GOT3 (cell line): ENCODE results near the gene MGP.

Experiments used
- DNase-seq: peaks from one replicate; lab custom pipeline; 2025; ENCODE audit warnings: mixed read lengths; lab: John Stamatoyannopoulos, UW

The MGP gene

DNA sequence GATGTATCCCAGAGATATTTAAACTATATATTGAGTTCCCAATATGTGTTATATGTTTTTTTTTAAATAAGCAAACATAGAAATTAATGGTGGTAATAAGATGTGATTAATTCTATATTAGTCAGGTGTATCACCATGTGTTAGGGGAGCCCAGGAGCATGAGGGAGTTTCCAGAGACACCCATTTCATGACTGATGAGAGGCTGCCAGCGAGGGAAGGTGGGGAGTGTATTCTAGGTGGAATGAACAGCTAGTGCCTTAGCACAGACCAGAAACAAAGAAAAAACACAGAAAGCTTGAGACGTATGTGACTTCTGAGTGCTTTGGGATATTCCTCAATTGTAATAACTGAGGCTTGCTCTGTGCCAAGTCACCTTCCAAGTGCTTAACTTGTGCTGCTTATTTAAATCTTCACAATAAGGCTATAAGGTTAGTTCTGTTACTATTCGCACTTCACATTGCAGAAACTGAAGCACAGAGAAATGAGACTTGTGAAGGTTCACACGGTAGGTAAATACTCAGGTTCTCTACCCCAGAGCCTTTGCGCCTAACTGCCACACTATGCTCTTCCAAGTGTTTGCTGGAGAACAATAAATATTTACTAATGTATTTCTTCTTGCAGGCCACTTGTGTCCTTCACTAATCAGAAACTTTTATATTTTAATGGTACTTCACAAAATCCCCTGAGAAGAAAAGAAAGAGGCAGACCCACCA is 17.9 kb upstream of the MGP start:
- DNase-seq = no peak

DNA sequence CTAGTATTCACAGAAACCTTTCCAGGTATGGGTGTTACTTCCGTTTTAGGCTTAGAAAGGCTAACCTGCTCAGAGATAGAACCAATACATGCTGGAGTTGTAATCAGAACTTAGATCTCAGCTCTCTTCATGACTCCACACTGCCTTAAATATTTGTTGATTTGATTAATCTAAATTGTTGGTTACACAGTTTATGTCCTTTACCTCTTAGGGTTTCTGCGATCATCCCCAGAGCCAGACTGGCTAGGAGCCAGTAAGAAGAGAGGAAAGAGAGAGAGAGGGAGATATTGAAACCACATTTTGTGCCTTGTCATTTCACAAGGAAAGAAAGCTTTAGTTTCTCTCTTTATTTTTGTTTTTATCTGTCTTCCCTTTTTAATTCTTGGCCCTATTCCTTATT is 16.8 kb upstream of the MGP start:
- DNase-seq = no peak

DNA sequence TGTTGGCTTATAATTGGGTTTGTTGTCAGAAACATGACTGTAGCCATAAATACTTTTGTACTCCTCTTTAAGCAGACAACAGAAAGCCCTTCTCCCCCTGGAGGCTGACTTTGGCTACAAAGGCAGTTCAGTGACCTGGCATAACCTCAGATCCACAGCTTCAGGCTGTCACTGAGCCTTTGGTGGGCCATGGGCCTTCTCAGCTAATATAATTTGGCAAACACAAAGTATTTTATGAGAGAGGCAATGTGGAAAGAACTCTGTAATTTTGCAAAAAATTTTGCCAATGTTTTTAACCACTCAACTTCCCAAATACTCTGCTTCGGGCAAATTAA is 15.5 kb upstream of the MGP start:
- DNase-seq = no peak

DNA sequence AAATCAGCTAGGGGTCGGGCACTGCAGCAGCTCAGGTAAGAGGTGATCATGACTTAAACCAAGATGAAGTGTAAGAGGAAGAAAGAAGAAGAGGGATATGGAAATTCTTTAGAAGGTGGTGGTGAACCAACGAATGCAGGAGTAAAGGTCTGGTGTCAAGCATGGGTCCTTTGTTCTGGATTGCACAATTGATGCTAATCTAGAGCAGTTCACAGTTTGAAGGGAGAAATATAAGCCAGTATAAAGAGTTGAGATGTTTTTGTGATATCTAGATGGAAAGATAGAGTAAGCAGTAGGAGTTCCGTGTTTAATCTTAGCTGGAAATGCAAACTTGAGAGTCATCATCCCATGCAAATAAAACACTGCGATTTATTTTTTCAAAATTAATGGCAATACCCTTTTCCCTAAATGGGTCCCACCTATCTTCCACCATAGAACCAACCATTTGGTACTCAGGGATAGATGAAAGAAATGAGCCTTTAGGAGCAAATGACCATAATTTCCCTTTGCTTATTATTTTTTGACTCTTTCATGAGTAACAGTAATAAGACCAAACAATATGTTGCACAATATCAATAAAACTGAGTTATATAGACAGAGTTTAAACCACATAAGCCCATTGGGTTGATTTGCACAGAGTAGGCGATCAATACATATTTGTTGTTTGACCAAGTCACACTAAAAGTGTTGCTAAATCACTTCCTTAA is 15.0 kb upstream of the MGP start:
- no peak for DNase-seq

DNA sequence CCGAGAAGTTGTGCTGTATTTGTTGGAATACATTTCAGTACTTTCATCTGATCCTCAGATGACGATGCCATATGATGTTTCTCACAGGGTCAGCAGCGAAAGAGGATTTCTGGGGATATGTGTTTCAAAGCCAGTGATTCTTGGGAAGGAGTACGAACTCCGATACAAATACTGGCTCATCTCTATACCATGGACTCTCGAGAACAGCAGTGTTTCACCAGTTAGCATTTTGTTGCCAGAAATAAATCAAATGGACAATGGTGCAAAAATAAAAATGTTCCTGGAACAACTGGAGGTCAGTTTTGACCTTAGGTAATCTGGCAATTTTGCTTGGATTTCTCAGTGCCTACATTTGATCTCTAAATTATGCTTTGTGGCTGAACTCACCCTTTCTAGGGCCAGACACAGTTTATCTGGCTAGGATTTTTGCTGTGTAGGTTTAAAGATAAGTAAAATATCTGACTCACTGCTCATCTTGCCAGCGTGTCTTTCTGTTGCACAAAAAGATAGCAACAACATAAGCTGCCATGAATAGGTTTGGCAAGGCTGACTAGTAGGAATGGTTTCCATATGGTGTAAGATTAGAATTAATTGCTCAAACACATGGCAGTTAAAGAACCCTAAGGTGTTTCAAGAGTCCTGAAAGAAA is 11.0 kb upstream of the MGP start:
- no peak for DNase-seq

DNA sequence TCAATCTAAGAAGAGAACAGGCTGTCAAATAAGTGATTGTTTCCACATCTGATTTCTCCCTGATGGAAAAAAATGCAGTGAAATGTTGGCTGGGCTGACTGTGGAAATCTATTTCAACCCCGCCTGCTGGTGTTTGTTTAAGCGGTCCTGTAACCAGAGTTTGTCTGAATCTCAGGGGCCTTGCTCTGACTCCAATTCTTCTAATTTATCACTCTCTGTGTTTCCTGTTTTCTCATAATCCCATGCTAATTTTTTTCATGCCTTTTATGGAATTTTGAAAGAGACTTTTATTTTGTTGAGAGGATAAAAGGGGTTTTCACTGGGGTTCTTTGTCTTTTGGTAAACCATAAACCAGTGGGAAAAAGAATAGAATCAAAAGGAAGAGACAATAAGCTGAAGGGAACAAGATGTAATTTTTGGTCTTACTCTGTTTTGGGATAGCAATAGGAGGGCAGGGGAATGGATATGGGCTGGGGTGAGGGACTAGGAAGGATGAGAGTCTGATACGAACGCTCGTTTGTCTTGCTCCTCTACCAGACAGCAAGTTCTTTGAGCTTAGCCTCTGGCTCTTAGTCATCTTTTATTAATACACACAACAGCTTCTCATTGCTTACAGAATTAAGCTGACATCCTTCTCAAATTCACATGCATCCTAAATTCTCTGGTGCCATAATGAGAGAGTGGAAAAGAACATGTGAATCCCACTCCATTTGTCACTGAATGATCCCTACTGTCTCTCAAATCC is 8.0 kb upstream of the MGP start:
- DNase-seq = no peak

DNA sequence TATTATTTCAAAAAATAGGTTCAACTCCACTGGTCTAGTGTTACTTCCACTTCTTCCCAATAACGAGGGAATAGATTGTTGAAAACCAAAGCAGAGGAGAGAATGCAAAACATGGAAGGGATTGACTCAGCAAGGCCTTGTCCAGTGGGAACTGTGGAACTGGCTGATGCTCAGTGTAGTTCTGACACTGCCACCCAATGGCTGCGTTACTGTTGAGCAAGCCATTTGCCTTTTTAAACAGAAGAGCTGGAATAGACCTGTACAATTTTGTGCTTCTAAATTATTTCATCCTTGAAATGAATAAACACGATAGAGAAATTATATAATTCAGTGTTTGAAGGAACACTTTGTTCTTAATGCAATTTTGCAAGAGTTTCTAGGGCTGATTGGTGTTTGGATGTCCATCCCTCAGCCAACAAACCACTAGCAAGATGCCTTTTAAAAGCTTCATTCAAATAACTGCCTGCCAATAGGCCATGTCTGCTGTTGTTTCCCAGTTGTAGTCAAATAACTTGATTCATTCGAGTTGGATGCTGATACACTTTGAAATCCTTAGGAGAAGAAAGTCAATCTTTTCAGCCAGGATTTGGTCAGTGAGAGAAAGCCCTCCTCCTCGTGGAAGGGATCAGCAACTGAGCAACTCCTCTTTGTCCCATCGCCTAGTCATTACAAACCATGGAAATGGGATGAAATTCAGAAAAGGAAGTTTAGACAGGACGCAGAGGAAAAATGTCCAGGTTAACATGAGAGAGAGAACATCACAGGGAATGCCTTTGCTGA is 7.3 kb upstream of the MGP start:
- DNase-seq = no peak

DNA sequence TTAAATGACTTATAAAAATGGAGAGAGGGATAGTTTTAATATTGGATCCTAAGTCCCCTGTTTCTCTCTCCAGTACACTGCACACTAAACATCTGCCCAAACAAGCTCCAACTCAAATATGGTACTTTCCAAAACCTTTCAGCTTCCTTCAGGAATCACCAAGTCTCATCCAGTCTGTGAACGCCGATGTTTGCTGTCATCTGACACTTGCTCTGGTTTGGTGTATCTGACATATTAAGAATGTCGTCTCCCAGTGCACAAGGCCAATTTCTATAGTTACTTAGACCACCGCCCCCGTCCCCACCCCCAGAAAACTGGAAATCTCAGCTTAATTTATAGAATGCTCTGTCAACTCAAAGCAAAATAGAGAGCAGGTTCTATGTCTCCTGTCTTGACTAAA is 5.0 kb upstream of the MGP start:
- no peak for DNase-seq

DNA sequence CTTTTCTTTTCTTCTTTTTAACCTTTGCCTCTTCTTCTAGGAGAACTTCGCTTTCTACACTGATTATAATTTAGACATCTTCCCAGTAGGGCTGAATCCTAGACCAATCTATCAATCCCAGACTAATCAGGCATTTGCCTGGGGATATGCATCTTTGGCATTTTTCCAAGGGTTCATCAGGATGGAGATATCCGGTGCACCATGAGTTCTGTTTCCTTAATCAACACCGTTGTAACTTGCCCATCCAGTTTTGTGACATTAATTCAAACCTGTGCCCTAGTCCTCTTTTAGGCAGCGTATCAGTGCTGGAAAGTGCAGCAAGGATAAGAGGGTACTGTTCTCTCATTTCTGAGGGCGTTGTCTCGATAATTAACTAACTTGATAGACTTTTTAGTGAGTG is 617 bp upstream of the MGP start:
- DNase-seq = no peak

DNA sequence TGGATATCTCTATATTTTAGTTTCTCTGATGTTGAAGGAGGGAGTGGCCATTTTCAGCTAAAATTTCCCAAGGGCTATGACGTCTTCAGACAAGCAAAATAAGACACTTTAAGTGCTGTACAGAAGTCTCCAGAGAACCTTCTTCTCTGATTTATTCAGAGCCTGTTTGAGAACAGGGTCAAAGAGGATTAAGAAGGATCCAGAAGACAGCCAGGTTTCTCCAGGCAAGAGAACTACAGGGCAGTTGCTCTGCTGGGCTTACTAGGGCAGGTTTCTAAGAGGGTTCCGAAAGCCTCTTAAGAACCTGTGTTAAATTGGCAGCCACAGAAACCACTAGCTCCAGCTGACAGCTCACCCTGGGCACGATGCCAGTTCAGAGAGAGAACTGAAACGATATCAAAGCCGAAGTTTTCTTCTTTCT is 1.2 kb downstream of the MGP start:
- DNase-seq = no peak

DNA sequence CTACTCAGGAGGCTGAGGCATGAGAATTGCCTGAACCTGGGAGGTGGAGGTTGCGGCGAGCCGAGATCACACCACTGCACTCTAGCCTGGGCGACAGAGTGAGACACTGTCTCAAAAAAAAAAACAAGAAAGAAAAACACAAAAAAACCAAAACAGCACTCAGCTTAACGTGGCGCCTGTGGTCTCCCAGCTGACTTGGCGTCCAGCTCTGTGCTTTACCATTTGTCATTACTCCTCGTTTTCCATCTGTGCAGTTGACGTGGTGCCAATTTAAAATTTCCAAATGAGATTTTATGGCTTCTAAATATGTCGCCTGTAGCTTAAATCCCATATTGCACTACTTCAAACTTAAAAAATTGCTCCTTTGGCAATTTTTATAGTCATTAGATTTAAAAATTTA is 2.0 kb downstream of the MGP start:
- no peak for DNase-seq

DNA sequence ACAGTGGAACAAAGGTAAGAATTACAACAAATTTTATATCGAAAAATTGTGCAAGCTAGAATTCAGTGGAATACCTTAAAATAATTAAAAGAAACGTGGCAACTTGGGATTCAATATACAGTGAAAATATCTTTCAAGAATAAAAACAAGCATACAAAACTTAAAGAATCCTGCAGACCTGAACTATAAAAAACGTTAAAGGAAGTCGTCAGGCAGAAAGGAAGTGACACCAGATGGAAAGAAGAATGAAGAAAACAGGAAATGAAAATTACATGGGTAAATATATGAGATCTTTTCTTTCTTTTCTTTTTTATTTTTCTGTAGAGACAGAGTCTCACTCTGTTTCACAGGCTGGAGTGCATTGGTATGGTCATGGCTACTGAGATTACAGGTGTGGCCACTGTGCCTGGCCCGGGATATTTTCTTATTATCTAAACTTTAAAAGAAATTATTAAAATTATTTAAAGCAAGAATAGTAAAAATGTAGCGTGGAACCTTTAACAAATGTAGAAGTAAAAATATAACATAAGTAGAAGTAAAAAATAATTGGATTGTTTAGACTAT is 4.7 kb downstream of the MGP start:
- no peak for DNase-seq

DNA sequence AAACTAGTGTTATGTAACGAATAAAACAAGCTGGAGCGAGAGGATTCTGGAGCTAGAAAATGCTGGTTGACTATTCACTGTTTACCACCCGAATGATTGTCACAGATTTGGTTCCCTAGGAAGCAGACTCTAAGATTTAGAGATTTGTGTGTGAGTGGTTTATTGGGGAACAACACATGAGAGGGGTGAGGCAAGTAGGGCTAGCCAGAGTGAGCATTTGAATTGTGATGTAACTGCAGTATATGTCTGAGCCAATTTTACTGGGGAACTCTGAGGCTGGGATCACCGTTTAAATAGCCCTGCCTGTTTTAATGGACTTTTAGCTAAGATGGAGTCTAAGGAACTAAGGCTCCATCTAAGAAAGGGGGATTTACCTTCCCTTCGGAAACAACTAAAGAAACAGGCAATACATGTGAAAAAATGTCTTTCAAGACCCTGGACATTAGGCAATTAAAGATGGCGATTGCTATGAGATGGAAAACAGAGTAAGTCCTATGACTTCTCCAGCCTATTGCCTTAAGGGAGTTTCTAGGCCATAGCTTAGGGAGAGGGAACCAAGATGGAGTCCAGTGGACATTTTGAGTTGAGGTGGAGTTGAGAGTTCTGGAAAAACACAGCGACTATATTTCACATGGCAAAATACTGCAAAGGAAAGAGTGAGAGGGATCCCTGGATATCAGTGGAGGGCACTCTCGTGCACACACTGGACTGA is 6.3 kb downstream of the MGP start:
- no peak for DNase-seq

DNA sequence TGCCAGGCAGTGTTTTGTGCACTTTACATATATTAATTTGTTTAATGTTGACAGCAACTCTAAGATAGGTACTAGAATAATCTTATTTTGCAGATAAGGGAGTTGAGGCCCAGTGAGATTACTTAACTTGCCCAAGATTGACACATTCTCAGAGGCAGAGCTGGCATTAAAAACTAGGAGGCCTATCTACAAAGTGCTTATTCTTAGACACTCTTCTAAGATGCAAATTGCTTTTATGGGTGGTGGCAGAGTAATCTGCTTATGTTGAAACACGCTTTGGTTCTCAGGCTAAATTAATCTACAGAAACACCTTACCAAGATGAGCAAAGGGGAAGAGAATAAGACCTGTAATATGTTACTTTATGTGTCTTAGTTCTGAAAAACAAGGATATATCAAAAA is 7.2 kb downstream of the MGP start:
- no peak for DNase-seq

DNA sequence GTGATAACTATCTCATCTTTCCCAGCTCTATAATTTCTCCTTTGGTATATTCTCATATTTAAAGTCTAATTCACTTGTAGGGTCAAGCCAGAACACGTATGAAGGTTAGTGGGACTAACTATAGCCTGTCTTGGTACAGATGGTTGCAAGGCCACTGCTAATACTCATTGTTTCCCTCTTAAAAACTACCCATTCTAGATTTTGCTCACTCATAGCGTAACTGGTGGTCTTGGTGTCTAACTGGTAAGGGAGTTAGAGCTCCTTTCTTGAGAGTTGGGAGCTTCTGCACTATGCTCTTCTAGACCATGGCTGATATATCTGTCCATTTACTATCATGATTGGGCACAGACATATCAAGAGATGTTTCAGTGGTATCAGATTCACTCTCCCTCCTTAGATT is 8.8 kb downstream of the MGP start:
- DNase-seq = no peak

DNA sequence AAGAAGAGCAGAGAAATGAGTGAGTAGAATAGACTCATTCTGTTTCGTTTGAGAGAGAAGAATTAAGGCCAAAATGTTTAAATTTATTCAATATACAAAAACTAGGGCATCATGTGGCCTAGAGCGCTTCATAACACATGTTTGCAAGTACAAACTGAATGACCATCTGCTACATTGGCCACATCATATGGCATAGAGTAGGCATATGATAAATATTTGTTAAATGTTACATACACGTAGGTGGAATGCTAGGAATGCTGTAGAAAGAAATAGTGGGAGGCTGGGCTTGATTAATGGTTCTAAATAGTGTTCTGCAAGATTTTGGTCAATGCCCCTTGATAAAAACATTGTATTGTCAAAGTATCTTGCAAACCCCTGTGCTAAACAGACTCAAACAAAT is 10.8 kb downstream of the MGP start:
- DNase-seq = no peak

DNA sequence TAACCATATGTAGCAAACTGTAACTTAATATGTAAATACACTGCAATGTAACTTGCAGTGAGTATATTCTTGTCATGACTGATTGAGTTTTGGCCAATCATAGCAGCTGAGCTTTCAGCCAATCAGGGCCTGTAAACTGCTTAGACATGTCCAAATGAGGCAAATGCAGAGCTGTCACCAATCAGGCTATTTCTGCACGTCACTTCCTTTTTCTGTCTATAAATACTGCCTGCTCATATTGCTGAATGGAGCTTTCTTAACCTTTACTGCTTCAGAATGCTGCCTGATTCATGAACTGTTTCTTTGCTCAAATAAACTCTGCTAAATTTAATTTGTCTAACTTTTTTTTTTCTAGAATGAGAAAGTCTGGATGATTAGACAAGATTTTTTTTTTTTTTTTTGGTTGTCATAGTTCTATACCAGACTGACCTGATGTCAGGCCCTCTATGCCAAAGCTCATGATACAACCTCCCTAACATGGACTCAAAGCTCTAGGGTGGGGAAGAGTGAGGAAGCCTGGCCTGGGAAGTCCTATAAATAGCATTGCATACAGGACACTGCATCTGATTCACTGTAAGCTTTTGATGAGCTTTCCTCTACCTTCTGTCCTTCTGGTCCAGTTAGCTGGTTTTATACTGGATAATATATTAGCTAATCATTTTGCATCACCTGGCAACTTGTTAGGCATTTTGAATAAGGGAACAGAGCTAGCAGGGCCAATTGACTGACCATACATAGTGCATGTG is 12.0 kb downstream of the MGP start:
- no peak for DNase-seq

DNA sequence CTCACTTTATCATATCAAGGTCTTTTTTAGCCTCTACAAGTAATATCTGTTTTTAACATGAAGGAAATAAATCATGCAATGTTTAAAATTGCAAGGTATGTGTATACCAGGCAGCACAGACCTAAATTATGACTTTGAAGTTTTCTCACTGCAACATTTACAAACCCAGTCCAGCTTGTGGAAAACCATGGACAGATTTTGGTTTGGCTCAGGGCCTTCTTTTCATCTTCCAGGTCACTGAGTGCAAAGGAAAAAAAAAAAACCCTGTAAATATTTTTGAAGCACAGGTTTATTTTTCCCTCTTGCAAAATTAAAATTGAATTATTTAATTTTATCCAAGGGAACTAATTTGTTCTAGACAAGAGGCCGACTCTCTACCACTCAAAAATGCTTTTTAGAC is 13.8 kb downstream of the MGP start:
- no peak for DNase-seq

DNA sequence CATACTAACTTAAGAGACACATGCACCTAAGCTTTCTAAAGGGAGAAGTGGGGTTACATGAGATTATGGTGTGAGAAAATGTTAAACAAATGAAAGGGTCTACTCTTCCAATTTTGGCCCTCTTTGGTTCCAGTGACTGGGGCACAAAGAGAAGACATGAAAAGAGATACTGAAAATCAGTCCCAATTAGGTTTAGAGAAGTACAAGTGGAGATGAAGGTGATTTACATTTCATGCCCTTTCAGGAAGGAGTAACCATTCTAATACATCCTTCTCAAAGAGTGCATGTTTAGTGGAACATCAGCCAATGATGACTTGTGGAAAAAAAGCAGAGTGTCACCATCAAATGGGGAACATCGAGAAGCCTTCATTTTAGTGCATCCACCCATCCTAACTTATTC is 14.4 kb downstream of the MGP start:
- DNase-seq = no peak

DNA sequence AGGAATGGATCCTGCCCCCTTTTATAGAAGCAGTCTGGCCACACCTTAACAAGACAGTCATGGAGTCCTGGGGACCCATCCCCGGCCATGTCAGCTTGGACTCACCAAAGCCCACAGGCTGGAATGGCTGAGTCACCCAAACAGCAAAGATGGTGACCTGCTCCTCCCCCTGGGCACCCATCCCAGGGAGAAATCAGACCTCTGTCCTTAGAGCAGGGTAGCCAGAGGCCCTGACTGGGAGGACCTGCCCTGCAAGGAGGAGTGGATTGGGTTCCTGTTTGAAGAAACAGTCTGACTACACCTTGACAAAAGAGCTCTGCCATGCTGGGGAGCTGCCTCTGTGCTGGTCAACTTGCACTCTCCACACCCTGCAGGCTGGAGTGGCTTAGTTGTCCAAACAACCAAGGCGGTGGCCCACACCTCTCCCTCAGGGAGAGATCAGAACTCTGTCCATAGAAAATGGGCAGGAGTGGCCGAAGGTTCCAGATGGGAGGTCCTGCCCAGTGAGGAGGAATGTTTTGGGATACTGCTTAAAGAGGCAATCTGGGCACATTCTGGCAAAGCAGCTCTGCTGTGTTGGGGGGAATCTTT is 16.6 kb downstream of the MGP start:
- DNase-seq = no peak
